HepG2 (cell line): ENCODE data around the gene NEURL1B. TPM values are rescaled to one million over a fixed set of nuclear protein-coding genes. Genes with fewer than 3 reads are reported as not detected.

Experiments
- ATAC-seq: fragments of 200-7000 bp; cut with Tn5 transposase; 3 replicates; pipeline ENCODE4 v1.9.1; 2020; ENCODE audit warnings: mild to moderate bottlenecking, moderate library complexity
- BruUV-seq: library from RNA; stranded (reverse); fragments of 400-500 nt; replicated peaks from 2 replicates; lab custom pipeline; 2021; lab: Mats Ljungman, UMichigan
- CTCF ChIA-PET: fragments of 300-600 bp; formaldehyde crosslinking; extraction: SDS; loops from one replicate; lab custom pipeline; 2021; ENCODE audit warnings: low total read pairs, inconsistent platforms, low intra/inter-chr PET ratio; lab: Yijun Ruan, JAX
- POLR2A ChIA-PET: fragments of 350-600 bp; sonication (Branson Sonifier 250); formaldehyde crosslinking; loops from one replicate; lab custom pipeline; 2020; ENCODE audit warnings: antibody characterized with exemption, inconsistent platforms; lab: Yijun Ruan, JAX
- DNase-seq: peaks from one replicate; pipeline ENCODE4 v3.0.0-alpha.2; 2015; ENCODE audit warnings: low spot score
- FAIRE-seq: peaks from 3 replicates; lab custom pipeline; 2011; peaks lifted over from hg19 to GRCh38; lab: Jason Lieb, UNC
- H2AFZ ChIP-seq: one replicate; pipeline ENCODE4 v1.6.1; 2011; ENCODE audit warnings: low read length, inconsistent platforms
- H3K27ac ChIP-seq: fragments of 300-600 bp; 3 replicates; pipeline ENCODE4 v1.8.0; 2011; ENCODE audit warnings: mixed run types, mild to moderate bottlenecking, mixed read lengths, low read length, inconsistent platforms; ENCODE audit not compliant: insufficient read depth; ENCODE audit errors: extremely low read length
- H3K27me3 ChIP-seq, 2 experiments: fragments of 200-600 bp in 1 of 2; 2 replicates in 1 of 2; 3 replicates in 1 of 2; pipeline versions ENCODE4 v1.6.0 to v1.8.0; 2011; ENCODE audit warnings: low read length in 2 of 2, mild to moderate bottlenecking in 2 of 2, moderate library complexity in 2 of 2, inconsistent platforms in 1 of 2; ENCODE audit not compliant: insufficient read depth in 2 of 2, control insufficient read depth in 1 of 2
- H3K36me3 ChIP-seq, 2 experiments: fragments of 200-600 bp in 1 of 2; replicated peaks in 1 of 2; 2 replicates in 1 of 2; 3 replicates in 1 of 2; pipeline versions ENCODE4 v1.5.1 to v1.8.0; 2011; ENCODE audit warnings: low read length in 2 of 2, inconsistent platforms in 1 of 2; ENCODE audit not compliant: insufficient read depth in 2 of 2, control insufficient read depth in 1 of 2
- H3K4me1 ChIP-seq: 2 replicates; pipeline ENCODE4 v1.5.1; 2012; ENCODE audit warnings: low read length, inconsistent platforms; ENCODE audit not compliant: insufficient read depth
- H3K4me2 ChIP-seq: 2 replicates; pipeline ENCODE4 v1.6.0; 2011; ENCODE audit warnings: low read depth, low read length, inconsistent platforms
- H3K4me3 ChIP-seq, 3 experiments: fragments of 200-600 bp in 1 of 3; sonication (generic), shearing (Covaris generic) in 1 of 3; replicated peaks in 1 of 3; 2 replicates each; pipeline ENCODE4 v1.5.1; 2011 to 2016; ENCODE audit warnings: low read length in 3 of 3, inconsistent platforms in 2 of 3, low read depth in 2 of 3, mild to moderate bottlenecking in 2 of 3, control low read depth in 1 of 3, mixed read lengths in 1 of 3; ENCODE audit not compliant: insufficient read depth in 1 of 3
- H3K79me2 ChIP-seq: one replicate; pipeline ENCODE4 v1.6.1; 2011; ENCODE audit warnings: low read length, inconsistent platforms; ENCODE audit not compliant: insufficient read depth
- H3K9ac ChIP-seq: 2 replicates; pipeline ENCODE4 v1.6.0; 2011; ENCODE audit warnings: mild to moderate bottlenecking, low read depth, low read length, inconsistent platforms; ENCODE audit not compliant: insufficient read depth
- H3K9me3 ChIP-seq: 2 replicates; pipeline ENCODE4 v1.5.1; 2012; ENCODE audit warnings: mild to moderate bottlenecking, low read length
- H4K20me1 ChIP-seq: 2 replicates; pipeline ENCODE4 v1.6.0; 2011; ENCODE audit warnings: inconsistent platforms, mild to moderate bottlenecking, low read length, moderate library complexity; ENCODE audit not compliant: insufficient read depth
- TBX2 ChIP-seq: sonication (generic); formaldehyde crosslinking; IDR thresholded peaks from 2 replicates; pipeline ENCODE4 v1.5.0; 2020; ENCODE audit warnings: missing genetic modification reagents, mild to moderate bottlenecking, borderline replicate concordance
- TFE3 ChIP-seq: IDR thresholded peaks from 2 replicates; pipeline ENCODE4 v1.6.1; 2016
- ZC3H4 ChIP-seq: sonication (generic); formaldehyde crosslinking; IDR thresholded peaks from 2 replicates; pipeline ENCODE4 v1.4.0; 2020; ENCODE audit warnings: missing genetic modification reagents, borderline replicate concordance
- ZFP82 ChIP-seq: sonication (generic); formaldehyde crosslinking; IDR thresholded peaks from 2 replicates; pipeline ENCODE4 v1.5.1; 2020; ENCODE audit warnings: mild to moderate bottlenecking, missing genetic modification reagents, borderline replicate concordance
- ZNF33A ChIP-seq: sonication (generic); formaldehyde crosslinking; IDR thresholded peaks from 2 replicates; pipeline ENCODE4 v1.5.1; 2020; ENCODE audit warnings: missing genetic modification reagents, mild to moderate bottlenecking, moderate library complexity, borderline replicate concordance
- ZSCAN21 ChIP-seq: sonication (generic); formaldehyde crosslinking; IDR thresholded peaks from 2 replicates; pipeline ENCODE4 v1.8.0; 2022; ENCODE audit warnings: mild to moderate bottlenecking, missing genetic modification reagents, moderate library complexity, borderline replicate concordance
- WGBS: methylation state at CpG from one replicate; pipeline ENCODE4 v1.1.6; 2017; ENCODE audit warnings: low lambda C conversion rate; 5-methylcytosine and 5-hydroxymethylcytosine counted together
- in situ Hi-C: cut with HindIII; loops from 2 replicates; pipeline ENCODE4 v1.10.0; 2017; ENCODE audit warnings: low pct_unique_long_range_greater_than_20kb; ENCODE audit not compliant: extremely low pct_ligation_motif_present
- intact Hi-C: fragments of 100-400 bp; cut with micrococcal nuclease; formaldehyde crosslinking; loops from one replicate; pipeline ENCODE4 v1.10.0; 2022; ENCODE audit not compliant: unreplicated experiment
- polyA plus RNA-seq, 8 experiments: library from polyadenylated mRNA; depleted of rRNA in 3 of 8; stranded (reverse) in 7 of 8; unstranded in 1 of 8; fragments of >200 nt; fragmentation: Illumina TruSeq in 4 of 8; extraction: Trizol in 4 of 8; gene quantifications; 2 replicates each; pipeline versions ENCODE4 v1.2.1 to v1.2.3, GENCODE V29; 2011 to 2016; ENCODE audit warnings: low read depth in 4 of 8, missing spikeins in 1 of 8, mixed read lengths in 1 of 8; ENCODE audit not compliant: insufficient read depth in 1 of 8
- total RNA-seq, 5 experiments: library from RNA; depleted of rRNA; stranded (reverse); fragments of >200 nt; fragmentation: Illumina TruSeq; extraction: Trizol; gene quantifications; 2 replicates each; pipeline ENCODE4 v1.2.3, GENCODE V29; 2016; ENCODE audit warnings: low read depth in 1 of 5

NEURL1B gene
- total and polyA plus RNA-seq, 2 of the 13 experiments (the other 11 are each of a cell fraction or from before 2014, with no cell fraction given) = 0.09 to 0.13 TPM

GRCh38 chr5:172715421-172715780 is 74.3 kb downstream of the NEURL1B start:
- no peak overlapping the region for H2AFZ ChIP-seq
- in situ Hi-C loops (loop anchor here (25.0 kb wide), 1 partner anchor 422 kb away; the partner anchor contains the start of gene BNIP1), intact Hi-C loops (loop anchor here (10.0 kb wide), 1 partner anchor 429 kb away; the partner anchor contains the start of gene BNIP1)
- POLR2A ChIA-PET = interaction anchor here (0.9 to 1.8 kb wide), 25 partner anchors 9 to 614 kb away, joined by 3 to 71 read pairs (median 5); partner anchors contain the start of genes ATP6V0E1, DUSP1, RPL26L1 and STC2
- H3K9me3 ChIP-seq = no peaks in the 10 kb centered on the region
- peak overlapping the region; percentile 66 for H3K27ac ChIP-seq
- peak overlapping the region; percentile 77 for H3K4me2 ChIP-seq
- CTCF ChIA-PET = interaction anchor here (0.8 to 6.7 kb wide), 4 partner anchors 57 to 217 kb away, joined by 3 to 66 read pairs (median 5); no protein-coding TSS in a partner anchor
- TF ChIP-seq ZFP82 (CRISPR knock-in tag) (0 out of 2 replicates have a peak, but pooled peaks have one; percentile 10), TBX2 (CRISPR knock-in tag) (no peak), TFE3 (CRISPR knock-in tag) (no peak), ZC3H4 (CRISPR knock-in tag) (no peak), ZNF33A (CRISPR knock-in tag) (0 out of 2 replicates have a peak, but pooled peaks have one; percentile 2), ZSCAN21 (CRISPR knock-in tag) (0 out of 2 replicates have a peak, but pooled peaks have one; percentile 22)
- peak; percentile 11 for ATAC-seq
- WGBS = 76% methylated on average over 6 of the region's 6 CpGs
- H3K4me3 ChIP-seq = peak overlapping the region in 2 of 3 experiments; percentile 15 to 33; a peak in 3 of 6 replicates
- peaks cover 52% of the 10 kb centered on the region for H3K4me1 ChIP-seq
- BruUV-seq = no TSS peak
- H3K27me3 ChIP-seq = no peaks in the 10 kb centered on the region
- no peak for FAIRE-seq
- DNase-seq = no peak
- H3K79me2 ChIP-seq = no peaks in the 10 kb centered on the region
- H4K20me1 ChIP-seq = no peaks in the 10 kb centered on the region
- no peaks in the 10 kb centered on the region for H3K36me3 ChIP-seq
- peak overlapping the region; percentile 46; the same call in 1 of the 2 replicates for H3K9ac ChIP-seq
